Liver (tissue), 9 donors: ENCODE data around the gene CNOT4. TPM values are rescaled to one million over a fixed set of nuclear protein-coding genes. Genes with fewer than 3 reads are reported as not detected.

Source experiments
- DNase-seq: peaks from one replicate; pipeline ENCODE4 v3.0.0-alpha.2; 2017; ENCODE audit warnings: low spot score
- H3K27ac ChIP-seq, 2 donors: one replicate each; pipeline ENCODE4 v1.7.0; 2013; ENCODE audit warnings: inconsistent platforms in 2 of 2, low read length in 2 of 2, control low read depth in 1 of 2, low read depth in 1 of 2, mild to moderate bottlenecking in 1 of 2
- H3K27me3 ChIP-seq, 4 donors: one replicate each; pipeline versions ENCODE4 v1.6.1 to v1.7.0; 2013; ENCODE audit warnings: low read length in 3 of 4, inconsistent platforms in 1 of 4, mild to moderate bottlenecking in 1 of 4, moderate library complexity in 1 of 4; ENCODE audit not compliant: control insufficient read depth in 4 of 4, insufficient read depth in 4 of 4
- H3K36me3 ChIP-seq, 4 donors: one replicate each; pipeline versions ENCODE4 v1.6.1 to v1.7.0; 2013; ENCODE audit warnings: low read length in 3 of 4, mild to moderate bottlenecking in 3 of 4, low read depth in 1 of 4, moderate library complexity in 1 of 4; ENCODE audit not compliant: control insufficient read depth in 4 of 4, insufficient read depth in 3 of 4
- H3K4me1 ChIP-seq, 4 donors: one replicate each; pipeline versions ENCODE4 v1.6.1 to v1.7.0; 2013; ENCODE audit warnings: low read length in 3 of 4, mild to moderate bottlenecking in 3 of 4, moderate library complexity in 1 of 4; ENCODE audit not compliant: control insufficient read depth in 4 of 4, insufficient read depth in 4 of 4
- H3K4me3 ChIP-seq, 3 donors: one replicate each; pipeline versions ENCODE4 v1.6.1 to v1.7.0; 2013; ENCODE audit warnings: low read length in 3 of 3, control low read depth in 1 of 3, low read depth in 1 of 3, mild to moderate bottlenecking in 1 of 3
- H3K9ac ChIP-seq, 2 donors: one replicate each; pipeline ENCODE4 v1.7.0; 2013; ENCODE audit warnings: low read length in 2 of 2, mild to moderate bottlenecking in 2 of 2, moderate library complexity in 2 of 2, control low read depth in 1 of 2, low read depth in 1 of 2
- H3K9me3 ChIP-seq, 4 donors: one replicate each; pipeline versions ENCODE4 v1.6.1 to v1.7.0; 2013; ENCODE audit warnings: low read length in 3 of 4; ENCODE audit not compliant: control insufficient read depth in 4 of 4
- EGR1 ChIP-seq, 2 donors: IDR thresholded peaks; 2 replicates each; pipeline ENCODE4 v1.6.1; 2016 to 2018; ENCODE audit warnings: antibody characterized with exemption in 2 of 2, low read depth in 2 of 2
- FOXA1 ChIP-seq: IDR thresholded peaks from 2 replicates; pipeline ENCODE4 v1.6.1; 2016; ENCODE audit warnings: antibody characterized with exemption
- FOXA2 ChIP-seq: IDR thresholded peaks from 2 replicates; pipeline ENCODE4 v1.6.1; 2016; ENCODE audit warnings: antibody characterized with exemption
- GABPA ChIP-seq, 2 donors: IDR thresholded peaks in 1 of 2; conservative IDR thresholded peaks in 1 of 2; 2 replicates each; pipeline ENCODE4 v1.6.1; 2016; ENCODE audit warnings: antibody characterized with exemption in 2 of 2, mild to moderate bottlenecking in 1 of 2, moderate library complexity in 1 of 2
- HNF4A ChIP-seq, 2 donors: conservative IDR thresholded peaks; 2 replicates each; pipeline ENCODE4 v1.6.1; 2016; ENCODE audit warnings: antibody characterized with exemption in 2 of 2, mild to moderate bottlenecking in 2 of 2
- HNF4G ChIP-seq: IDR thresholded peaks from 2 replicates; pipeline ENCODE4 v1.6.1; 2016; ENCODE audit warnings: antibody characterized with exemption
- JUND ChIP-seq, 2 donors: IDR thresholded peaks; 2 replicates each; pipeline ENCODE4 v1.6.1; 2016; ENCODE audit warnings: antibody characterized with exemption in 2 of 2
- NR2F2 ChIP-seq: IDR thresholded peaks from 2 replicates; pipeline ENCODE4 v1.6.1; 2016; ENCODE audit warnings: antibody characterized with exemption
- RAD21 ChIP-seq, 2 donors: IDR thresholded peaks; 2 replicates each; pipeline ENCODE4 v1.6.1; 2016; ENCODE audit warnings: antibody characterized with exemption in 2 of 2, mild to moderate bottlenecking in 2 of 2
- RXRA ChIP-seq, 2 donors: IDR thresholded peaks; 2 replicates each; pipeline ENCODE4 v1.6.1; 2017 to 2018; ENCODE audit warnings: antibody characterized with exemption in 2 of 2, mild to moderate bottlenecking in 1 of 2
- SP1 ChIP-seq: IDR thresholded peaks from 2 replicates; pipeline ENCODE4 v1.6.1; 2018; ENCODE audit warnings: antibody characterized with exemption, mild to moderate bottlenecking
- TAF1 ChIP-seq: conservative IDR thresholded peaks from 2 replicates; pipeline ENCODE4 v1.6.1; 2016; ENCODE audit warnings: antibody characterized with exemption, mild to moderate bottlenecking
- YY1 ChIP-seq: IDR thresholded peaks from 2 replicates; pipeline ENCODE4 v1.6.1; 2016; ENCODE audit warnings: antibody characterized with exemption, mild to moderate bottlenecking
- WGBS: extraction: QIAGEN DNeasy Blood & Tissue Kit; methylation state at CpG from one replicate; pipeline ENCODE4 v1.1.7; 2013; 5-methylcytosine and 5-hydroxymethylcytosine counted together
- polyA plus RNA-seq, 2 donors: library from polyadenylated mRNA; stranded (reverse) in 1 of 2; unstranded in 1 of 2; fragments of 200-250 nt in 1 of 2; fragments of >200 nt in 1 of 2; fragmentation: Nextera tagmentation in 1 of 2; extraction: Ambion mirVana in 1 of 2; gene quantifications; one replicate each; pipeline versions ENCODE4 v1.2.1 to v1.2.3, GENCODE V29; 2013 to 2015
- total RNA-seq, 2 donors: library from RNA; depleted of rRNA; stranded (reverse); fragments of >200 nt; gene quantifications; one replicate each; pipeline ENCODE4 v1.2.3, GENCODE V29; 2014
- TF ChIP-seq, protein P1 (sequence below): IDR thresholded peaks from 2 replicates; pipeline ENCODE4 v1.6.1; 2016; ENCODE audit warnings: antibody characterized with exemption, mild to moderate bottlenecking
- TF ChIP-seq, protein P2 (sequence below): IDR thresholded peaks from 2 replicates; pipeline ENCODE4 v1.6.1; 2016; ENCODE audit warnings: antibody characterized with exemption
- TF ChIP-seq, protein P3 (sequence below): IDR thresholded peaks from 2 replicates; pipeline ENCODE4 v1.6.1; 2016; ENCODE audit warnings: antibody characterized with exemption
- TF ChIP-seq, protein P4 (sequence below): IDR thresholded peaks from 2 replicates; pipeline ENCODE4 v1.6.1; 2016; ENCODE audit warnings: antibody characterized with exemption
- TF ChIP-seq, protein P5 (sequence below): fragments of 150-350 bp; IDR thresholded peaks from 2 replicates; pipeline ENCODE4 v1.5.1; 2017; ENCODE audit warnings: improper control_type of control experiment, low read depth, low read length; ENCODE audit not compliant: missing input control
- donor health status: healthy.
- donor health status: healthy.
- donor health status: healthy.
- donor health status: healthy.
- donor health status: healthy.

Gene CNOT4
- total and polyA plus RNA-seq, 4 donors: 3.7 to 11.1 (median 8.6) TPM

DNA sequence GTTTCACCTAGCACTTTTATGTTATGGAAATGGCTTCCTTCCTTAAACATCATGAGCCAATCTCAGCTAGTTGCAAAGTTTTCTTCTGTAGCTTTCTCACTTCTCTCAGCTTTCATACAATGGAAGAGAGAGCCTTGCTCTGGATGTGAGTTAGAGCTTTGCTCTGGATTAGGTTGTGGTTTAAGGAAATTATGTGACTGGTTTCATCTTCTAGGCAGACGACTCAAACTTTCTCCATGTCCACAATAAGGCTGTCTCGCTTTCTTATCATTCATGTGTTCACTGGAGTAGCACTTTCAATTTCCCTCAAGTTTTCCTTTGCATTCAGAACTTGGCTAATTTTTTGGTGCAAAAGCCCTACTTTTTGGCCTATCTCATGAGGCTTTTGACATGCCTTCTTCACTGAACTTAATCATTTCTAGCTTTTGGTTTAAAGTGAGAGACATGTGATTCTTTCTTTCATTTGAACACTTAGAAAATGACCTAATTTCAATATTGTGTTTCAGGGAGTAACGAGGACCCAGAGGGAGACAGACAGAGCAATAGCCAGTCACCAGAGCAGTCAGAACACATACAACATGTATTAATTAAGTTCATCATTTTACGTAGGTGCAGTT lies 49.8 kb downstream of the CNOT4 start:
- TF ChIP-seq, protein P1, sequence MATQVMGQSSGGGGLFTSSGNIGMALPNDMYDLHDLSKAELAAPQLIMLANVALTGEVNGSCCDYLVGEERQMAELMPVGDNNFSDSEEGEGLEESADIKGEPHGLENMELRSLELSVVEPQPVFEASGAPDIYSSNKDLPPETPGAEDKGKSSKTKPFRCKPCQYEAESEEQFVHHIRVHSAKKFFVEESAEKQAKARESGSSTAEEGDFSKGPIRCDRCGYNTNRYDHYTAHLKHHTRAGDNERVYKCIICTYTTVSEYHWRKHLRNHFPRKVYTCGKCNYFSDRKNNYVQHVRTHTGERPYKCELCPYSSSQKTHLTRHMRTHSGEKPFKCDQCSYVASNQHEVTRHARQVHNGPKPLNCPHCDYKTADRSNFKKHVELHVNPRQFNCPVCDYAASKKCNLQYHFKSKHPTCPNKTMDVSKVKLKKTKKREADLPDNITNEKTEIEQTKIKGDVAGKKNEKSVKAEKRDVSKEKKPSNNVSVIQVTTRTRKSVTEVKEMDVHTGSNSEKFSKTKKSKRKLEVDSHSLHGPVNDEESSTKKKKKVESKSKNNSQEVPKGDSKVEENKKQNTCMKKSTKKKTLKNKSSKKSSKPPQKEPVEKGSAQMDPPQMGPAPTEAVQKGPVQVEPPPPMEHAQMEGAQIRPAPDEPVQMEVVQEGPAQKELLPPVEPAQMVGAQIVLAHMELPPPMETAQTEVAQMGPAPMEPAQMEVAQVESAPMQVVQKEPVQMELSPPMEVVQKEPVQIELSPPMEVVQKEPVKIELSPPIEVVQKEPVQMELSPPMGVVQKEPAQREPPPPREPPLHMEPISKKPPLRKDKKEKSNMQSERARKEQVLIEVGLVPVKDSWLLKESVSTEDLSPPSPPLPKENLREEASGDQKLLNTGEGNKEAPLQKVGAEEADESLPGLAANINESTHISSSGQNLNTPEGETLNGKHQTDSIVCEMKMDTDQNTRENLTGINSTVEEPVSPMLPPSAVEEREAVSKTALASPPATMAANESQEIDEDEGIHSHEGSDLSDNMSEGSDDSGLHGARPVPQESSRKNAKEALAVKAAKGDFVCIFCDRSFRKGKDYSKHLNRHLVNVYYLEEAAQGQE: no peak
- TF ChIP-seq FOXA2 (no peak), NR2F2 (no peak), FOXA1 (no peak), RAD21 (IDR thresholded peaks at IDR 0.05) (no peak), SP1 (no peak), JUND (IDR thresholded peaks at IDR 0.05) (no peak), HNF4A (conservative IDR thresholded peaks at IDR 0.05) (no peak), TAF1 (no peak), HNF4G (no peak), EGR1 (IDR thresholded peaks at IDR 0.05; ENCODE audit: low read depth in 2 of 2) (no peak), RXRA (IDR thresholded peaks at IDR 0.05) (no peak), YY1 (no peak), GABPA (IDR thresholded peaks at IDR 0.05 in 1 of 2, conservative IDR thresholded peaks at IDR 0.05 in 1 of 2) (no peak)
- TF ChIP-seq, protein P2, sequence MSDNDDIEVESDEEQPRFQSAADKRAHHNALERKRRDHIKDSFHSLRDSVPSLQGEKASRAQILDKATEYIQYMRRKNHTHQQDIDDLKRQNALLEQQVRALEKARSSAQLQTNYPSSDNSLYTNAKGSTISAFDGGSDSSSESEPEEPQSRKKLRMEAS: no peak
- TF ChIP-seq, protein P3, sequence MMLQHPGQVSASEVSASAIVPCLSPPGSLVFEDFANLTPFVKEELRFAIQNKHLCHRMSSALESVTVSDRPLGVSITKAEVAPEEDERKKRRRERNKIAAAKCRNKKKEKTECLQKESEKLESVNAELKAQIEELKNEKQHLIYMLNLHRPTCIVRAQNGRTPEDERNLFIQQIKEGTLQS: no peak
- TF ChIP-seq, protein P4, sequence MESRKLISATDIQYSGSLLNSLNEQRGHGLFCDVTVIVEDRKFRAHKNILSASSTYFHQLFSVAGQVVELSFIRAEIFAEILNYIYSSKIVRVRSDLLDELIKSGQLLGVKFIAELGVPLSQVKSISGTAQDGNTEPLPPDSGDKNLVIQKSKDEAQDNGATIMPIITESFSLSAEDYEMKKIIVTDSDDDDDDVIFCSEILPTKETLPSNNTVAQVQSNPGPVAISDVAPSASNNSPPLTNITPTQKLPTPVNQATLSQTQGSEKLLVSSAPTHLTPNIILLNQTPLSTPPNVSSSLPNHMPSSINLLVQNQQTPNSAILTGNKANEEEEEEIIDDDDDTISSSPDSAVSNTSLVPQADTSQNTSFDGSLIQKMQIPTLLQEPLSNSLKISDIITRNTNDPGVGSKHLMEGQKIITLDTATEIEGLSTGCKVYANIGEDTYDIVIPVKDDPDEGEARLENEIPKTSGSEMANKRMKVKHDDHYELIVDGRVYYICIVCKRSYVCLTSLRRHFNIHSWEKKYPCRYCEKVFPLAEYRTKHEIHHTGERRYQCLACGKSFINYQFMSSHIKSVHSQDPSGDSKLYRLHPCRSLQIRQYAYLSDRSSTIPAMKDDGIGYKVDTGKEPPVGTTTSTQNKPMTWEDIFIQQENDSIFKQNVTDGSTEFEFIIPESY: no peak
- TF ChIP-seq, protein P5, sequence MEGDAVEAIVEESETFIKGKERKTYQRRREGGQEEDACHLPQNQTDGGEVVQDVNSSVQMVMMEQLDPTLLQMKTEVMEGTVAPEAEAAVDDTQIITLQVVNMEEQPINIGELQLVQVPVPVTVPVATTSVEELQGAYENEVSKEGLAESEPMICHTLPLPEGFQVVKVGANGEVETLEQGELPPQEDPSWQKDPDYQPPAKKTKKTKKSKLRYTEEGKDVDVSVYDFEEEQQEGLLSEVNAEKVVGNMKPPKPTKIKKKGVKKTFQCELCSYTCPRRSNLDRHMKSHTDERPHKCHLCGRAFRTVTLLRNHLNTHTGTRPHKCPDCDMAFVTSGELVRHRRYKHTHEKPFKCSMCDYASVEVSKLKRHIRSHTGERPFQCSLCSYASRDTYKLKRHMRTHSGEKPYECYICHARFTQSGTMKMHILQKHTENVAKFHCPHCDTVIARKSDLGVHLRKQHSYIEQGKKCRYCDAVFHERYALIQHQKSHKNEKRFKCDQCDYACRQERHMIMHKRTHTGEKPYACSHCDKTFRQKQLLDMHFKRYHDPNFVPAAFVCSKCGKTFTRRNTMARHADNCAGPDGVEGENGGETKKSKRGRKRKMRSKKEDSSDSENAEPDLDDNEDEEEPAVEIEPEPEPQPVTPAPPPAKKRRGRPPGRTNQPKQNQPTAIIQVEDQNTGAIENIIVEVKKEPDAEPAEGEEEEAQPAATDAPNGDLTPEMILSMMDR: no peak
- no peak overlapping the region for H3K27ac ChIP-seq

More for the DNA sequence above, 49.8 kb downstream of the CNOT4 start:
- Histone ChIP-seq H3K27me3 (no peaks in the 10 kb centered on the region), H3K36me3 (no peaks in the 10 kb centered on the region), H3K4me3 (no peak overlapping the region), H3K9ac (no peak overlapping the region), H3K9me3 (no peaks in the 10 kb centered on the region), H3K4me1 (peaks cover 0 to 3% (median 0%) of the 10 kb centered on the region in 4 donors)
- 84% methylated on average over 4 of the region's 4 CpGs for WGBS
- DNase-seq: no peak
